GM18511 (cell line): Measurements from ENCODE around the gene ATPAF1.
"Not testable (repeated sequence)": the region's sequence is repeated elsewhere in the genome, so short reads cannot be mapped to it uniquely, and the experiment has no call there.

Experiments used
- ATAC-seq: cut with Tn5 transposase; IDR thresholded peaks from one replicate; pipeline ENCODE4 v1.9.1; 2021; ENCODE audit warnings: mild to moderate bottlenecking, moderate library complexity; ENCODE audit not compliant: unreplicated experiment

The ATPAF1 gene

DNA sequence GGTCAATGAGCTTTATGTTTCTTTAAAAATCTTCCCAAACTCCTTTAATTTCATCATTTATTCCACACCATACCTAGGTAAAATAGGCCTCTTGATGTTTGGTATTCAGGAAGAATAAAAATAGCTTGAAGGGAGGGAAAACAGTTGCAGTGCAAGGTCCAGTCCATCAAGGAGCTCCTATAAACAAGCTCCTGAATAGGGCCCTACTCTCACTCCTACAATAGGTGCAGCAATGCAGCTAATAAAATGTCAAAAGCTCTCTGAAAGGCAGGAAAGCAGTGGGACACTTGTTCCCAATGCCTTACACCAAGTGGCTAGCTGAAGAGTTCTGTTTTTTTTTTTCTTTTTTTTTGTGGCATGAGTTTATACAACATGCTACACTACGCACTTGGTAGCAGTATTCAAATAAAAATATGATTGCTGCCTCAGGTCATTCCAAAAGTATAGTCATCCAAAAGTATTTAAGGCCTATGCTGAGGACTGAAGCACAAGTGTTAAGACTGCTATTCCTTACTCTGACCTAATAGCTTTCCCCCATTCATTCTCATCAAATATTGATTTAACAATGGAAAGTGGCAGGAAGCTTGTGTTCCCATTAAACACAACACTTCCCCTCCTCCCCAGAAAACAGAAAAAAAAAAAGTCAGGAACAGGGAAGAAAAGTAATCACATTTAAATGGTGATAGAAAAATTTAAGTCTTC lies 13.3 kb upstream of the ATPAF1 start:
- no peak for ATAC-seq

DNA sequence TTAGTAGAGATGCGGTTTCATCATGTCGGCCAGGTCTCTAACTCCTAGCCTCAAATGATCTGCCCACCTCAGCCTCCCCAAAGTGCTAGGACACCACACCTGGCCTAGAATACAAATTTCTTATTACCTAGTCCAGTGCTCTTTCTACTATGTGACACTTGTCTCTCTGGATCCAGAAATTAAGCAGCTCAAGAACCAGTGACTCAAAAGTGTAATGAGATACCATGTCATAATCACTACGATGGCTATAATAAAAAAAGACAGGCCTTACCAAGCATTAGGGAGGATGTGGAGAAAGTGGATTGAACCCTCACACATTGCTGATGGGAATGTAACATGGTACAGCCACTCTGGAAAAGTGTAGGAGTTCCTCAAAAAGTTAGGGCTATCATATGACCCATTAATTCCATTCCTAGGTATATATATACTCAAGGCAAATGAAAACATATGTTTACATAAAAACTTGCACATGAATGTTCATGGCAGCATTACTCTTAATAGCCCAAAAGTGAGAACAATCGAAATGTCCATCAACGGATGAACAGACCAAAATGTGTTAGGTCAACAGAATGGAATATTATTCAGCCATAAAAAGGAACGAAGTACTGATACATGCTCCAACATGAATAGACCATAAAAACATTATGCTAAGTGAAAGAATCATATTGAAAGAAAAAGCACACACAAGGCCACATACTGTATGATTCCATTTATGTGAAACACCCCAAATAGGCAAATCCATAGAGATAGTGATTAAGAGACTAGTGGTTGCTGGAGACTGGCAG lies 11.8 kb upstream of the ATPAF1 start:
- ATAC-seq: no peak

DNA sequence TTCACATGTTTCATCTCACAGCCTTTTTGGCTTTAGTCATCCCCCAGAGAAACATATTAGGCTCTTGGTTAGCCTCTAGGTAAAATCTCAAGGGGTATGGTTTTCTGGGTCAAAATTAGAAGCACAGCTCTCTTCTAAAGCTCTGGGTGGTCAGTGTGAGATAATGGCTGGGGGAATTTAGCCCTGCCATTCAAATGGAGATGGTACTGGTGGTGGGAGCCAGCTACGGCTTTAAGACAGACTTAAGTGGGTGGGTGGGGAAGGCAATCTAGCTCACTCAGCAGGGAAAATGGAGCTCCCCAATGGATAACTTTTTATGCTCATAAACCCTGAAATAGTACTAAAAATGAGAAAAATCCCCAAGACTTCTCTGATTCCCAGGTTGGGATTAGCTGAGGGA lies 9.2 kb upstream of the ATPAF1 start:
- ATAC-seq: no peak

DNA sequence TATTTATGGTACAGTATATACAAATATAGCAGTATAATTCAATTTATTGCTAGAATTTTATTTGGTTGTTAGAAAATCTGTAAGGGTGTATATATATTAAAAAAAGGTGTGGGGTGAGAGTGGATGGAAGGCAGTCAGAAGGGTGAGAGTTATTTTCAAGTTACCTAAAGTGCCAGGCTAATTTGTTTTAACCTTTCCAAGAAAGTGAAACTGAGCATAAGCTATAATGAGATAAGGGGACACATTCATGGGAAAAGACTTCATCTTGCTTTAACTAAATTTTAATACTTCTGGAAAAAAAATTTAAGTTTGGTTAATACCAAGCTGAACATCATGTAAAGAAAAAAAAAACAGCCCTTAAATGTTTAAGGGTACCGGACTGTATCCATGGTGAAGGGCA lies 8.4 kb upstream of the ATPAF1 start:
- ATAC-seq: no peak

DNA sequence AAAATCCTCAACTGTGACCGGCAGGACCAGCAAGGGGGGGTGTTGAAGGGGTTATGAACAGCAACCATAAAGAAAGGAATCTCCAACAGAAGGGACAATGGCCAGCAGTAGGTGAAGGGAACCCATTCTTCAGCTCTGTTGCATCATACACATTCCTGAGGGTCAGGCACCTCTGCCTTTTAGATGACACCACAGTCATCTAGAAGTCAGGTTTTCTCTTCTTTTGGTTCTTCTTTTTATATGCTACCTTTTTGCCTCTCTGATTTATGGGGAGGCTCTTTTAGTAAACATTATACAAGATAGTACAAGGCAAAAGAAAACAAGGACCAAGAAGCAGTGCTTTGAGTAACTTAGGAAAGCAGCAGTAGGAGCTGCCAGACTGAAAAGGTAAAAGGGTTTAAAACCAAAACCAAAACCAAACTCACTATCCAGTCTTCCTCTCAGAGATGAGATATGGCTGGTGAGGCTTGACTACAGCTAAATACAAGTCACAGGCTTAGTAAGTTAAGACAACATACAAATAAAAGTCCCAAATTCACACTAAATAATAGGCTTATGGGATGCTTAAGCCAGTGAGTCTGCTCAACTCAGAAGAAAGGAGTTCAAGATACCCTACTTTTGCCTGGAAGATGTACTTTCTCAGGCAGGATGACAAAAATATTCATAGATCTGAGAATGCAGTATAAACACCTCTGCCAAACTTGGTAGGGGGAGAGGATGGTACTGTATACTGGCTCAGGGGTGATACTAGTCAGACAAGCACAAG lies 7.6 kb upstream of the ATPAF1 start:
- peak; percentile 76 for ATAC-seq

DNA sequence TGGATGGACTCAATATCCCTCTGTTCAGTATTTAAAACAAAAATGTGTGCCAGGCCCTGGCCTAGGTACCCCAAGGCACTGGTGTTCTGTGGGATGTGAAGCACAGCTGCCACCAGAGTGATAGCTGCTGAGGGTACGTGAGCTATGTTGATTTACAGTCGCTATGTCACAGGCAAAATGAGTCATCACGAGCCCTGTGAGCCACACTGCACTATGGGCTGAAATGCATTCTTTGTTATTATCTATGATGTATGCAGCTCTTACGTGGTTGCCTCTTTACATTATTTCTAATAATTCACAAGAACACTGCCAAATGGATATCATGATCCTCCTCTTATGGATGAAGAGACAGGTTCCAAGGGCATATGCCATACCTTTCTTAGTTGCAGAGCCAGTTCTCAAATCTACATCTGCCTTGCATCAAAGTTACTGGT lies 5.6 kb upstream of the ATPAF1 start:
- ATAC-seq: no peak

DNA sequence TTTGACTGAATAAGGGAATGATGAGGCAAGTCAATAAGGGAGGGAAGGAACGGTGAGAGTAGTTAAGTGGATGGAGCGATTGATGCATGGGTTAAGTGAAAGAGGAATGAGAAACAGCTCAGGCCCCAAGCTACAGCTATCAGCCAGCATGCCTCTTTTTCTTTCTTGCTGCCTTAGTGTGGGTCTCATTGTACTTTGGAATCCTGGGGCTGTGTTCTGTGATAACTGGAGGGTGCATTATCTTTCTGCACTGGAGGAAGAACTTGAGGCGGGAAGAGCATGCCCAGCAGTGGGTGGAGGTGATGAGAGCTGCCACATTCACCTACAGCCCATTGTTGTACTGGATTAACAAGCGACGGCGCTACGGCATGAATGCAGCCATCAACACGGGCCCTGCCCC lies 4.5 kb upstream of the ATPAF1 start:
- no peak for ATAC-seq

DNA sequence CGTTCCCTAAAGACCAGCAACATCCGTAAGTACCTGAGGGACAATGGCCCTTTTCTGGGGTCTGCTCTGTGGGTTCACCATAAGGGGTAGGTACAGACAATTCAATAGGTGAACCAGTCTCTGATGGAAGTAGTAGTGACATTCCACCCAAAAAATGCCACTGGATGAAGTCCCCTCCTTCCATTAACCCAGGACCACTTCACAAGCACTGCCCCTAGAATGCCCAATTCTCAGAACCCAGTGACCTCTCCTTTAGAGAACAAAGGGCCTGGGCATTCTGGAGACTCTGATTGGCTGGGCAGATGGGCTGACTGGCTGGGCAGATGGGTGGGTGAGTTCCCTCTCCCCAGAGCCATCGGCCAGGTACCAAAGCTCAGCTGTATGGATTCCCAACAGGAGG lies 3.4 kb upstream of the ATPAF1 start, which contains the start of gene TEX38:
TEX38 (plus strand) TSS at position 301 of the 400 bp plus-strand sequence; CDS start at position 382, 81 bp downstream.
- ATAC-seq: no peak

DNA sequence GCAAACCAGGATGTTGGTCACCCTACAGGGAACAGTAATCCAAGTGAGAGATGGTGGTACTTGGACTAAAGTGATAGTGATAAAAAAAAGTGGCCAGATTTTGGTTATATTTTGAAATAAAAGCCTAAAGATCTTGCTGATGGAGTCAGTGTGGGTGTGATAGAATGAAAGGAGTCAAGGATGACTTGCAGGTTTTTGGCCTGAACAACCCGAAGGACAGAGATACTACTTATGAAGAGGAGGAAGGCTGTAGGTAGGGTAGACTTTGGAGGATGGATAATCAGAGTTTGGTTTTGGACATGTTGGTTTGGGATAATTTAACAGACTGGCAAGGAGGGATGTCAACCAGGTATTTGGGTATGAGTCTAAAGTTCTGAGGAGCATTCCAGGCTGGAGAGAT lies 2.0 kb upstream of the ATPAF1 start:
- no peak for ATAC-seq

DNA sequence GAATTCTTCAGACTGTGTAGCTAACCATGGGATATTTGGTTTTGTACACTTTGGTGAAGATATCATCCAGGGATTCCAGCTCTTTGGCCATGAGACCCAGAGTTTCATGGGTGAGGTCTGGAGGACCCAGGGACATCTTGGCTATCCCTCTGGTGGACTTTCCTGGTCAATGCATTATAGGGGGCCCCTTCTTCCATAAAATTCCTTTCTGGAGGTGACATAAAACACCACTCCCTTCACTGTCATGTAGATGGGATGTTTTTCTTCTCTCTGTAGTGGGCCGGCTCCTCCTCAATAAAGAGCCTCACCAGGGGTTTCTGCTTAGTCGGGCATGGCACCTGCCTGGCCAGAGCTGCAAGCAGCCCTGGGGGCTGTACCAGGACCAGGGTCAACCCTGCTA lies 2.2 kb downstream of the ATPAF1 start:
- ATAC-seq: no peak

DNA sequence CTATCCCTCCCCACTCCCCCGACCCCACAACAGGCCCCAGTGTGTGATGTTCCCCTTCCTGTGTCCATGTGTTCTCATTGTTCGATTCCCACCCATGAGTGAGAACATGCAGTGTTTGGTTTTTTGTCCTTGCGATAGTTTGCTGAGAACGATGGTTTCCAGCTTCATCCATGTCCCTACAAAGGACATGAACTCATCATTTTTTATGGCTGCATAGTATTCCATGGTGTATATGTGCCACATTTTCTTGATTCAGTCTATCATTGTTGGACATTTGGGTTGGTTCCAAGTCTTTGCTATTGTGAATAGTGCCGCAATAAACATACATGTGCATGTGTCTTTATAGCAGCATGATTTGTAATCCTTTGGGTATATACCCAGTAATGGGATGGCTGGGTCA lies 5.2 kb downstream of the ATPAF1 start:
- ATAC-seq: not testable (repeated sequence)

DNA sequence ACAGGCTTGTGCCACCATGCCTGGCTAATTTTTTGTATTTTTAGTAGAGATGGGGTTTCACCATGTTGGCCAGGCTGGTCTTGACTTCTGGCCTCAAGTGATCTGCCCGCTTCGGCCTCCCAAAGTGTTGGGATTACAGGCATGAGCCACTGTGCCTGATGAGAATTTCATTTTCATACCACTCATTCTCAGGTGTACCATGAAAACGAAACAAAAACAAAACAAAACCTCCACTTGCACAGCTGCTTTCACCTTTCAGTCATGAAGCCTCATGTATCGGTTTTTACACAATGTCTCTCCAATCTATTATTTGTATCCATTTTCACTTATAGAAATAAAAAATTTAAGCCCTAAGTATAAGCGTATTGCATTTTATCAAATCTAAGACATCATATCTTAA lies 8.0 kb downstream of the ATPAF1 start:
- ATAC-seq: peak; percentile 66

DNA sequence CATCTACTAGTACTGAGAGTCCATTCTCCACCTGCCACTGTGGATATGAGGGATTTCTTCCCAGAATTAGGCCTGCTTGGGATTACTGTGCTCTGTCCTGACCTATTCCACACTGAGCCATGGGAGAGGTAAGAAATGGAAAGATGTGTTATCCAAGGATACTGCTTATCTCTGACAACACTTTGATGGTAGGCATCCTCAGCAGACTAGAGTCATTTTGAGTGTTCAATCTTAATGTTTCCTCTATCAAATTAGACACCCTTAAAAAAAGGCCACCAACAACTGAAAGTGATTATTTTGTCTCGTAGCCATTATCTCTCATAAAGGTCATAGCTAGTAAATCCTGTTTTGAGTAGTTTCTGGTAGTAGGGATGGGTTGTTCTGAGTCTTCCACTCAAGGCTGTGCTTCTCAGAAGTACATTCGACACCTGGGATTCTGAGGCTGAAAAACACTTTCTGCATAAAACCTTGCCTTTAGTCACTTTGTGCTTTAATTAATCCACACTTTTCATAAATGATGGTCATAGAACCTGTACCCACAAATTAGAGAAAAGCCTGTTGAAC lies 8.8 kb downstream of the ATPAF1 start:
- no peak for ATAC-seq

DNA sequence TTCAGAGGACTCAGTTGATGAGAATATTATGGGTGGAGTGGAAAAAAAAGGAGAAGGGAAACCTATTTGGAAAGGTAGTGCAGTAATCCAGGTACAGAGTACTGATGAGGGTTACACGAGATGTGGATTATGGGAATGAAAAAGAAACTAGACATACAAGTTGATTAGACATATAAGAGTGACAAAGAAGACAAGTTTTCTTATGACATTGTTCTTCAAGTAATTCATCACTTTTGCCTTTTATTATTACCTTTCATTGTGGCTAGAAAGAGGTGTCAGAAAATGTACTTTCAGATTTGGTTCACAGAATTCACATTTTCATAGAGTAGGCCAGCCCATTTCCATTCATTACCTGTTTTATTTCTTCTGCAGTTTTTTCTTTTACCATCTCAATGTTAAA lies 10.4 kb downstream of the ATPAF1 start:
- no peak for ATAC-seq

DNA sequence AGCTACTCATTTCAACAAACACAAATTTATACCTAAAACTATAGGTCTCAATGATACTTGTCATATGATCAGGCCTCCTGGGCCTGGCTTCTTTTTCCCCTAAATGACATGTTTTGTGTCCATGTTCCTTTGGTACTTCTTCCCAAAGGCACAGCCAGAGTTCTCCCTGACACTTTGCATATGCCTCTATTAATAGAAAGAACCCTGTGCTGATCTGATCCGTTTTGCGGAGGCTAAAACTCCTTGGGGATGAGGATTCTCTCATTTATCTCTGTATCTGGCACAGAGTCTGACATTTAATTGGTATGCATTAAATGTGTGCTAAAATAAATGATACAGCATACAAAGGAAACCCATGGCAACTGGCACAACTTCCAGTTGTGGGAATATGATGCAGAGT lies 11.5 kb downstream of the ATPAF1 start:
- ATAC-seq: no peak

DNA sequence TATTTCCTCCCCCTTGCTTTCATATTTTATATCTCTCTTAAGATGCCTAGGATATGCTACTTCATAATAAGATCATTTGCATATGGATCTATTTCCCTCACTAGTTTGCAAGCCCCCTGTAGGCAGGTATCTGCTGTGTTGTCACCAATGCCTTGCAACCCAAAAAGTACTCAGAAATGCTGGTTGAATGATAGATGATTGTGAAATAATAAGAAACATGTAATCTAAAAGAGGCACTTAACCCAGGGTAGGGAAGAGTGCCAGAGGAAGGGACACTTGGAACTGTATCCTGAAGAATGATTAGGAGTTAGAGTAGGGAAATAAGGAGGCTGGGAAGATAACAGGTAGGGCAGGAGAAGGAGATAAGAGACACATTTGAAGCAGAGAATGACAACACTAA lies 12.3 kb downstream of the ATPAF1 start:
- no peak for ATAC-seq

DNA sequence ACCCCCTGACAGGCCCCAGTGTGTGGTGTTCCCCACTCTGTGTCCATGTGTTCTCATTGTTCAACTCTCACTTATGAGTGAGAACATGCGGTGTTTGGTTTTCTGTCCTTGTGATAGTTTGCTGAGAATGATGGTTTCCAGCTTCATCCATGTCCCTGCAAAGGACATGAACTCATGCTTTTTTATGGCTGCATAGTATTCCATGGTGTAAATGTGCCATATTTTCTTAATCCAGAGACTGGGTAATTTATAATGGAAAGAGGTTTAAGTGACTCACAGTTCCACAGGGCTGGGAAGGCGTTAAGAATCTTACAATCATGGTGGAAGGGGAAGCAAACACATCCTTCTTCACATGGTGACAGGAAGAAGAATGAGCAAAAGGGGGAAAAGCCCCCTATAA lies 13.5 kb downstream of the ATPAF1 start:
- not testable (repeated sequence) for ATAC-seq

DNA sequence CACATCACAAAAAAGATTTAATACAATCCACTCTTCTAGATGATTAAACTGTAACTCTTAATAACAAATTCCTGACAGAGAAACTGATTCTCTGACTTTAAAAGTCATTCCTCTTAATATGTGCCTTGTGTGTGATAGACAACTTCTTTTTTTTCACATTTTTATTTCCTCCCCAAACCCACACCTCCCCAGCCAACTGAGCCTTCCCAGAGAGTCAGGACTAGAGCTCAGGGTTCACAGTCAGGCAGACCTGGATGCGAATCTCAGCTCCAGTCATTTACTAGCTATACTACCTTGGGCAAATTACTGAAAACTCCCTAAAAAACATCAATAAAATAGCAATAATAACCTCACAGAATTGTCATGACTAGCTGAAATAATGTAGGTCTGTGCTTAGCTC lies 14.2 kb downstream of the ATPAF1 start:
- no peak for ATAC-seq

DNA sequence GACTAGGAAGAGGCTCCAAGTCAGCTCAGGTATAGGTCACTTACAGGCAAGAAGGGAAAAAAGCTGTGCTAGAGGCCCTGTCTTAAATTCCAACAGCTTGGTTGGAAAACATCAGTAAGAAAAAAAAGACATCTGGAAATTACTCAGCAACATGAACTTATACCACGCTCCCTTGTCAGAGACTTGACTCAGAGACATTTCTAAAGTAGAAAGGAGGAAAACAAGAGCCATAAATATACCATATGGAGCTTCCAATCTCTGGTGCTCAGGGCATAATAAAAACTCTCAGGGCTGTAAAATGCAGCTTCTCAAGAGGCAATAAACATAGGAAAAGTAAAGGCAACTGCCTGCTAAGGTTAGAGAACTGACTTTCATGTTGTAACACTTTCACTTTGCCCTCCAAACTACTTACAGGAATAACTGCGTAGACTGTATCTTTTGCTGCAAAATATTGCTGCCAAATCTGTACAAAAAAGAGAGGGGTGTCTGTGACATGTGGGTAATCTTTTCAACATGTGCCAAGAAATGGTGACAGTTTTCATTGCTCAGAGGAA lies 14.7 kb downstream of the ATPAF1 start:
- no peak for ATAC-seq

DNA sequence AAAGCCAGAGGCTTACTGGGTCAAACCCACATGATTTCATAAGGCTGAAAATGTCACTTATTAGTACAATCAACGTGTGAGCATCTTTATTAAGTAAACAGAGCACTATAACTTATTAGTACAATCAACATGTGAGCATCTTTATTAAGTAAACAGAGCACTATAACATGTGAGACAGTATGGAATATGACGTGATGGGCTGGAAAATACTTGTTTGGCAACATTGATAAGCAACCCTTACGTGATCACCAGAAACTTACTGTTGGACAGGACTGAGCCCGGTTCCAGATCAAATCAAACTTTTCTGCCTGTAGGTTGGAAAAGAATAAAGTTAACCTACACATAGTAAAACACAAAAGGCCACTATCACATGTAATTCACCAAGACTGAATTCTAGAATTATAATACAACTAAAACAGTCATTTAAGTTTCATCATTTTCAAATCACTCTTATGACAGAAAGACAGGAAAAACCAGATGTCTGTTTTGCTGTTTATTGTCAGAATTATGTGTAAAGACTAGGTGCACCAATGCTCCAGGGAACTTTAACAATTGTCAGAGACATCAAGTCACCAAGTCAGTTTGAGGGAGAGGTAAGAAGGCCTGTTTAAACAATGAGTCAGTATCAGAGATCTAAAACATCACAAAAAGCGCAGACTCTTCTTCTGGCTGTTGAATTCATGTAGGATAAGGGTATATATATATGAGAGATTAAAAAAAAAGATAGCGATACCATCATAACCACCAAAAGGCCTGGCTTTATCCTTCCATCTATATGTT lies 15.7 kb downstream of the ATPAF1 start:
- no peak for ATAC-seq
